Ovary (tissue), 9 donors: Measurements from ENCODE around the gene ARHGAP8. TPM values are rescaled to one million over a fixed set of nuclear protein-coding genes. Genes with fewer than 3 reads are reported as not detected.

Experiments used
- DNase-seq, 5 donors: peaks; one replicate each; pipeline ENCODE4 v3.0.0-alpha.2; 2019 to 2020
- H3K27ac ChIP-seq, 2 donors: fragments of 200-600 bp; one replicate each; pipeline versions ENCODE4 v1.5.1 to v1.8.0; 2019 to 2022
- H3K27me3 ChIP-seq: fragments of 200-600 bp; one replicate; pipeline ENCODE4 v1.8.0; 2022
- H3K36me3 ChIP-seq: fragments of 200-600 bp; sonication (generic); one replicate; pipeline ENCODE4 v1.5.1; 2019
- H3K4me1 ChIP-seq: one replicate; pipeline ENCODE4 v1.8.1; 2013; ENCODE audit warnings: mild to moderate bottlenecking, moderate library complexity; ENCODE audit not compliant: insufficient read depth
- H3K4me3 ChIP-seq: fragments of 200-600 bp; sonication (generic); one replicate; pipeline ENCODE4 v1.5.1; 2017
- H3K9me3 ChIP-seq, 2 donors: fragments of 200-600 bp in 1 of 2; sonication (generic) in 1 of 2; one replicate each; pipeline versions ENCODE4 v1.5.1 to v1.8.1; 2013 to 2019; ENCODE audit warnings: mild to moderate bottlenecking in 1 of 2, moderate library complexity in 1 of 2
- CTCF ChIP-seq, 3 donors: fragments of 450-650 bp in 2 of 3; fragments of 200-600 bp in 1 of 3; IDR thresholded peaks; one replicate each; pipeline versions ENCODE4 v1.5.1 to v1.8.0; 2016 to 2022; ENCODE audit warnings: antibody characterized with exemption in 3 of 3, mild to moderate bottlenecking in 1 of 3
- EP300 ChIP-seq: sonication (generic); formaldehyde crosslinking; IDR thresholded peaks from one replicate; pipeline ENCODE4 v1.6.1; 2017; ENCODE audit warnings: antibody characterized with exemption
- POLR2A ChIP-seq: fragments of 450-650 bp; IDR thresholded peaks from one replicate; pipeline ENCODE4 v1.6.1; 2017; ENCODE audit warnings: antibody characterized with exemption, mild to moderate bottlenecking, moderate library complexity
- WGBS, 3 donors: extraction: QIAGEN DNeasy Blood & Tissue Kit in 1 of 3; methylation state at CpG; one replicate each; pipeline versions ENCODE4 v1.1.5 to v1.1.7; 2013 to 2017; 5-methylcytosine and 5-hydroxymethylcytosine counted together
- intact Hi-C, 4 donors: fragments of 100-400 bp; cut with DNase I; formaldehyde crosslinking; loops; one replicate each; pipeline versions ENCODE4 v1.11.0 to v1.15.1; 2022 to 2023
- polyA plus RNA-seq, 2 donors: library from polyadenylated mRNA; stranded (reverse); fragments of 200-250 nt in 1 of 2; fragments of 350-450 nt in 1 of 2; fragmentation: Illumina TruSeq in 1 of 2; extraction: RNeasy Lipid Tissue Mini Kit (QIAGEN cat#74804) in 1 of 2; gene quantifications; one replicate each; pipeline ENCODE4 v1.2.3, GENCODE V29; 2013 to 2014
- total RNA-seq, 7 donors: library from RNA; depleted of rRNA in 2 of 7; stranded (reverse); fragments of >200 nt in 2 of 7; fragmentation: NEBNext Ultra II Directional in 3 of 7; extraction: Animal tissue kit (Norgen Biotek cat#: 25700) in 3 of 7; gene quantifications; one replicate each; pipeline versions ENCODE4 v1.1.0 to v1.2.4, GENCODE V29; 2016 to 2023
- donor health status: DM: no; HTN: no; CAD: no; lungs with moderate emphysema.
- donor health status: DM: no; HTN: no; CAD: no.
- donor health status: Bipolar disorder and iron deficiency.
- donor health status: DM: yes; HTN: yes; CAD: no.
- donor health status: DM: no; HTN: no; CAD: no.
- donor health status: DM: yes; HTN: yes; CAD: no.

Gene ARHGAP8
- total and polyA plus RNA-seq, 9 donors: 0.45 to 23.8 (median 2.1) TPM

DNA sequence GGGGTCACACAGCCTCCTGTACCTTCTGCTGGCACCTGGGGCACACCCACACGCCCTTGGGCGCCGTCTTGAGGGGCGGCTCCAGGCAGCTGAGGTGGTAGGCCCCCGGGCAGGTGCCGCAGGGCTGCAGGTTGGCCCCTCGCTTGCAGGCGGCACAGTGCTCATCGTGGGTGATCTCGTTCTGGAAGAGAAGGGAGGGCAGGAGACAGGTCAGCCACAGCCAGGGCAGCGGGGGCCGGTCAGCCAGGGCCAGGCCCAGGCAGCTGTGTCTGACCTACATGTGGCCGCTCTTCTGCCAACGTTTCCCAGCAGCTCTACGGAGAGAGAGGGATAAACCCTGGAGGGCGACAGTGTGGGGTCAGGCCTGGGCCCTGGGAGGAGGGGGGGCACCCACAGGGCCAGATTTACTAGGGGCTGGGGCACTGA lies 135.6 kb downstream of the ARHGAP8 start:
- Histone ChIP-seq H3K27me3 (no peaks in the 10 kb centered on the region), H3K36me3 (no peaks in the 10 kb centered on the region), H3K27ac (no peak overlapping the region), H3K4me1 (no peaks in the 10 kb centered on the region), H3K9me3 (no peaks in the 10 kb centered on the region), H3K4me3 (no peak overlapping the region)
- peak in 1 of 5 donors; percentile 29 for DNase-seq
- no peak for TF ChIP-seq EP300
- TF ChIP-seq POLR2A: no peak
- TF ChIP-seq CTCF (IDR thresholded peaks at IDR 0.05): no peak
- intact Hi-C loops: no loop called here
- 84 to 88% (median 87%) methylated on average over 16 of the region's 16 CpGs for WGBS, 3 donors

DNA sequence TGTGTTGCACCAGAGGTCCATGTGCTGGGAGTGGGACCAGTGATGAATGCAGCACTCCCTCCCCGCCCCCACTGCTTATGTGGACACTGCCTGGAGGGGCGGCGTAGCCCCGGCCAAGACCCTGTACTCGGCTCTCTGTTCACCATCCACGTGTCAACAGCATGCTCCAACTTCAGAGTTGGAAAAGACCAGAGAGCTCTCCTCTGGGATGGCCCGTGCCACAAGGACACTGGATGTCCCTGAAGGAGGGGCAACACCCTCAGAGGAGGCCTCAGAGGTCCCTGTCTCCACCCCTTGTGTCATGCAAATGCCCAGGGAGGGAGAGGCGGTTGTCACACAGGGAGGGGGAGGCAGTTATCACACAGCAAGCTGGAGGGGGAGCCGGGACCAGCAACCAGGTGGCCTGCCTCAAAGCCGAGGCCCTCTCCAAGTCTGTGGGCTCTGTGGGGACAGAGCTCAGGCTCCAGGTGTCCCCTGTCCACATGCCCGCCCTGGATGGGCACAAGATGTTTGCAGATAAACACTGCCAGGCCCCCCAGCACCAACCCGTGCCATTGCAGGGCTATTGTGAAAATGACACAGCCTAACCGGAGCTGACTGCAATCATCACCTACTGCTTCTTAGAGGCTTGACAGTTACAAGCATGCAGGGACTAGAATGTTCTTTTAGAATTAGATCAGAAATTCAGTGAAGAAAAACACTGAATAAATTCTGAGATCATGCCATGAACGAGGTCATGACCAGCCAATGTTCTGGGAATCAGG lies 136.3 kb downstream of the ARHGAP8 start:
- Histone ChIP-seq H3K36me3 (no peaks in the 10 kb centered on the region), H3K27me3 (no peaks in the 10 kb centered on the region), H3K4me3 (no peak overlapping the region), H3K9me3 (no peaks in the 10 kb centered on the region), H3K27ac (no peak overlapping the region), H3K4me1 (no peaks in the 10 kb centered on the region)
- no peak for TF ChIP-seq POLR2A
- TF ChIP-seq EP300: no peak
- TF ChIP-seq CTCF (IDR thresholded peaks at IDR 0.05): no peak
- 76 to 80% (median 80%) methylated on average over 14 of the region's 14 CpGs for WGBS, 3 donors
- intact Hi-C loops: no loop called here
- DNase-seq: peak in 1 of 5 donors; percentile 16

DNA sequence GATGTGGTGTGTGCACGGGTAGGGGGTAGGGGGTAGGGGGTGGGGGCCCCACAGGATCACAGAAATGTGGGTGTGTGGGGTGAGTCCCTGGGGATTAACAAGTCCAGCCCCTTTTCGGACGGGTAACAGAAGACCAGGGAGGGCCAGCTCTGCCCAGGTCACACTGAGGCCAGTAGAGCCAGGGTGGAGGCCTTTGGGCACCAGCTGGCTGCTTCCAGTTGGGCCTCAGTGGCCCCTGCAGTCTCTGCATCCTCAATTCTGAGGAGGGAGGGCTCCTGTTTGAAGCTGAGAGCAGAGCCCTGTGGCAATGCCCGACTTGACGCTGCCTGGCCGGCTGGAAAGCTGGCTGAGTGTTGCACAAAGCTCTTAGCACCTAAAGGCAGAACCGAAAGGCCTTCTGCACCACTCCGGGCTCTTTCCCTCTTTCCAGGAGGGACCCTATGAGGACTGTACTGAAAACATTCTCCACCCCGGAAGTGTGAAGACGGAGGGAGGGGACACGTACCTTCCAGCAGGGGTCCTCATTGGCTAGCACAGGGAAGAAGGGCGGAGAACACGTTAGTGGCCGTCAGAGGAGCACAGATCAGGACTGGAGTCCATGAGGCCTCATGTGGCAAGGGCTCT lies 137.0 kb downstream of the ARHGAP8 start:
- 73 to 80% (median 76%) methylated on average over 14 of the region's 14 CpGs for WGBS, 3 donors
- Histone ChIP-seq H3K27me3 (no peaks in the 10 kb centered on the region), H3K4me3 (no peak overlapping the region), H3K27ac (no peak overlapping the region), H3K36me3 (no peaks in the 10 kb centered on the region), H3K4me1 (no peaks in the 10 kb centered on the region), H3K9me3 (no peaks in the 10 kb centered on the region)
- intact Hi-C loops: no loop called here
- no peak for TF ChIP-seq CTCF (IDR thresholded peaks at IDR 0.05)
- no peak for TF ChIP-seq POLR2A
- TF ChIP-seq EP300: no peak
- peak in 1 of 5 donors; percentile 28 for DNase-seq

DNA sequence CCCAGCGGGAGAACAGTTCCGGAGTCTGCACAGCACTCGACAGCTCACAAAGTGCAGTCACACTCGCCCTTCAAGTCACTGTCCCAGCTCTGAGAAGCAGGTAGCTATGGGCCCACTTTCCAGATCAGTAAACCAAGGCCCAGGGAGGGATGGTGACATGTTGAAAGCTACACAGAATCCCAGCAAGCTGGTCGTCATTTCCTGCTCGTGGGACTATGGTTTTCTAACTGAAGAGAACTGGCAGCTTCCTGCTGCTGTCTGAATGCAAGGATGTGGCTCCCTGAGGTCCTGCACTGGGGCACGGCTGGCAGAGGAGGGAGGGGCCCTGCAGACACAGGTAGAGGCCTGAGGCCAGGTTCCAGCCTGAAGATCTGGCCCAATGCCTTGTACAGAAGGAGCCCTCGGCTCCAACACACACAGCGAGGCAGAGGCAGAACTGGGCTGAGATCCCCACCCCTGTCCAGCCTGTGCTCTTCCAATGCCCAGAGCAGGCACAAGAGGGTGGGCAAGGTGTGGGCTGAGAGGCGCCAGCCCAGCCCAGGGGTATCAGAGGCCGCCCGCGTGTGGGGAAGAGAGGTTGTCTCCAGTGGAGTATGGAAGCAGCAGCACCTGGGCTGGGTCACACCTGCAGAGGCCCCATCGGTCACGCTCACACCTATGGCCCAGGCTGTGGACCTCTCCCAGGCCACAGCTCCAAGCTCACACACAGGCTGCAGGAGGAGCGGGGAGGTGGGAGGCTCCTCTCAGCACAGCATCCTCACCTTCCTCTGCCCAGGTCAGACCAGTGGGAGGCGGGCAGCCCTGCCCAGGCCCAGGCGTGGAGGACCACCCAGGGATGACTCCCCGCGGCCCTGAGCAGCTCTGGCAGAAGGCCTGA lies 138.3 kb downstream of the ARHGAP8 start:
- H3K4me3 ChIP-seq: no peak overlapping the region
- H3K27me3 ChIP-seq: no peaks in the 10 kb centered on the region
- WGBS, 3 donors: 81 to 87% (median 82%) methylated on average over 20 of the region's 20 CpGs
- intact Hi-C loops: no loop called here
- no peaks in the 10 kb centered on the region for H3K4me1 ChIP-seq
- TF ChIP-seq POLR2A (no peak), EP300 (no peak), CTCF (IDR thresholded peaks at IDR 0.05) (no peak)
- H3K27ac ChIP-seq: no peak overlapping the region
- DNase-seq: peak in 1 of 5 donors; percentile 26
- H3K9me3 ChIP-seq: no peaks in the 10 kb centered on the region
- H3K36me3 ChIP-seq: no peaks in the 10 kb centered on the region
